Thyroid gland (tissue), 4 donors: Measurements from ENCODE around the gene GSTA3.

Source experiments
- CTCF ChIP-seq, 6 experiments: fragments of 200-600 bp in 3 of 6; fragments of 450-650 bp in 3 of 6; sonication (generic) in 3 of 6; IDR thresholded peaks; one replicate each; pipeline ENCODE4 v1.5.1; 2016 to 2019; ENCODE audit warnings: antibody characterized with exemption in 6 of 6, mild to moderate bottlenecking in 2 of 6, inconsistent platforms in 1 of 6, moderate library complexity in 1 of 6
- POLR2A ChIP-seq, 2 donors: fragments of 450-650 bp; IDR thresholded peaks; one replicate each; pipeline ENCODE4 v1.6.1; 2017; ENCODE audit warnings: antibody characterized with exemption in 2 of 2, mild to moderate bottlenecking in 2 of 2, moderate library complexity in 1 of 2

GRCh38 chr6:52900536-52900935 is 9.0 kb downstream of the GSTA3 start:
- no peak for TF ChIP-seq CTCF (IDR thresholded peaks at IDR 0.05)
- TF ChIP-seq POLR2A (IDR thresholded peaks at IDR 0.05): no peak
